Mammary epithelial cell (primary cell): ENCODE measurements around the gene OR4N5.

Experiments
- CTCF ChIP-seq, 2 donors: IDR thresholded peaks in 1 of 2; conservative IDR thresholded peaks in 1 of 2; 2 replicates each; pipeline ENCODE4 v1.5.1; 2011 to 2012; ENCODE audit warnings: inconsistent platforms in 2 of 2, low read length in 2 of 2, mild to moderate bottlenecking in 2 of 2, control low read depth in 1 of 2, low read depth in 1 of 2; ENCODE audit not compliant: insufficient read depth in 1 of 2; ENCODE audit errors: extremely low read depth in 1 of 2
- EZH2 ChIP-seq: IDR thresholded peaks from 2 replicates; pipeline ENCODE4 v1.6.1; 2012; ENCODE audit warnings: low read length, inconsistent platforms, borderline replicate concordance

GRCh38 chr14:20144820-20145219 is 6.2 kb downstream of the OR4N5 start:
- no peak for TF ChIP-seq CTCF (conservative IDR thresholded peaks at IDR 0.05 in 1 of 2, IDR thresholded peaks at IDR 0.05 in 1 of 2; ENCODE audit: extremely low read depth in 1 of 2, insufficient read depth in 1 of 2, low read depth in 1 of 2, low read length in 2 of 2)
- TF ChIP-seq EZH2, result no peak
